HepG2 (cell line): ENCODE results near the gene NUP93.

ENCODE experiments used
- HDAC6 ChIP-seq: fragments of 200-600 bp; sonication (generic); IDR thresholded peaks from 2 replicates; pipeline ENCODE4 v1.7.0; 2017; ENCODE audit warnings: mild to moderate bottlenecking, antibody characterized with exemption, low read length, low read depth
- ISX ChIP-seq: sonication (generic); formaldehyde crosslinking; conservative IDR thresholded peaks from 2 replicates; pipeline ENCODE4 v1.5.0; 2020; ENCODE audit warnings: missing genetic modification reagents
- KAT7 ChIP-seq: IDR thresholded peaks from 2 replicates; pipeline ENCODE4 v1.6.1; 2018; ENCODE audit warnings: borderline replicate concordance, missing compliant biosample characterization
- MLX ChIP-seq: IDR thresholded peaks from 2 replicates; pipeline ENCODE4 v1.6.1; 2016
- POLR2A ChIP-seq, 2 experiments: IDR thresholded peaks; 2 replicates each; pipeline ENCODE4 v1.6.1; 2011; ENCODE audit warnings: low read depth in 2 of 2, low read length in 2 of 2, mild to moderate bottlenecking in 1 of 2, moderate library complexity in 1 of 2; ENCODE audit not compliant: insufficient read depth in 1 of 2
- POLR2AphosphoS5 ChIP-seq: IDR thresholded peaks from 2 replicates; pipeline ENCODE4 v1.6.1; 2012; ENCODE audit warnings: low read depth, low read length
- SMAD3 ChIP-seq: sonication (generic); formaldehyde crosslinking; IDR thresholded peaks from 2 replicates; pipeline ENCODE4 v1.4.0; 2020; ENCODE audit warnings: missing genetic modification reagents
- ZNF274 ChIP-seq: sonication (generic); formaldehyde crosslinking; IDR thresholded peaks from 2 replicates; pipeline ENCODE4 v1.5.1; 2020; ENCODE audit warnings: mild to moderate bottlenecking, missing genetic modification reagents

- TF ChIP-seq ISX, result no peak
- no peak for TF ChIP-seq KAT7 (CRISPR knock-in tag)
- TF ChIP-seq ZNF274 (CRISPR knock-in tag), result no peak
- no peak for TF ChIP-seq SMAD3 (CRISPR knock-in tag)
- TF ChIP-seq POLR2A (IDR thresholded peaks at IDR 0.05; ENCODE audit: insufficient read depth in 1 of 2, low read depth in 2 of 2, low read length in 2 of 2), result no peak
- TF ChIP-seq MLX (CRISPR knock-in tag), result no peak
- no peak for TF ChIP-seq HDAC6
- TF ChIP-seq POLR2AphosphoS5, result no peak
These were observed 77.2 kb downstream of the NUP93 start for GRCh38 chr16:56807011-56807675.
